NCI-H1092 (cell line): ENCODE results near the gene ACTL7A.
"Not testable (repeated sequence)": the region's sequence is repeated elsewhere in the genome, so short reads cannot be mapped to it uniquely, and the experiment has no call there.

Experiments
- DNase-seq: peaks from one replicate; lab custom pipeline; 2025; lab: John Stamatoyannopoulos, UW

ACTL7A gene

DNA sequence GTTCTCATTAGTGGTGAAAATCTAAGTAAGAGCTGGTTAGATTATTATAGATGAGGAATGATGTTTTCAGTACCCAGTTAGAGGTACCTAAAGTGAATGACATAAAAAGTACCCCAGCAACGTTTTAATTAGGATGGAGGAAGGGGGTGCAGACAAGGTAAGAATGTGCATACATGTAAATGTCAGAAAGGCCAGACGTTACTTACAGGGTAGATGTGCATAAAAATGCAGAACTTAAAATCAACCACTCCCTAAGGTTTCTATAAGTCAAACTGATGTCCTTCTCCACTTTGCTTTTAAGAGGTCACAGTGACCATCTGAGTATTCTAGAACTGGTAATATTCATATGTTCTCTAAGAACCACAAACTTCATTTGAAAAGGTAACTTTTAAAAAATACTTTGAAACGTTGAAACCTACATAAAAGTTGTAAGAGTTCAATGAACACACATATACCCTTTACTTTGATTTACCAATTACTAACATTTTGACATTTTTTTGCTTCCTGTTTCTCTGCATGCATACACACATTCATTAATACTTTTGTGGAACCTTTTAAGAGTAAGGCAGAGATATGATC, 18.8 kb downstream of the ACTL7A start:
- DNase-seq: no peak

DNA sequence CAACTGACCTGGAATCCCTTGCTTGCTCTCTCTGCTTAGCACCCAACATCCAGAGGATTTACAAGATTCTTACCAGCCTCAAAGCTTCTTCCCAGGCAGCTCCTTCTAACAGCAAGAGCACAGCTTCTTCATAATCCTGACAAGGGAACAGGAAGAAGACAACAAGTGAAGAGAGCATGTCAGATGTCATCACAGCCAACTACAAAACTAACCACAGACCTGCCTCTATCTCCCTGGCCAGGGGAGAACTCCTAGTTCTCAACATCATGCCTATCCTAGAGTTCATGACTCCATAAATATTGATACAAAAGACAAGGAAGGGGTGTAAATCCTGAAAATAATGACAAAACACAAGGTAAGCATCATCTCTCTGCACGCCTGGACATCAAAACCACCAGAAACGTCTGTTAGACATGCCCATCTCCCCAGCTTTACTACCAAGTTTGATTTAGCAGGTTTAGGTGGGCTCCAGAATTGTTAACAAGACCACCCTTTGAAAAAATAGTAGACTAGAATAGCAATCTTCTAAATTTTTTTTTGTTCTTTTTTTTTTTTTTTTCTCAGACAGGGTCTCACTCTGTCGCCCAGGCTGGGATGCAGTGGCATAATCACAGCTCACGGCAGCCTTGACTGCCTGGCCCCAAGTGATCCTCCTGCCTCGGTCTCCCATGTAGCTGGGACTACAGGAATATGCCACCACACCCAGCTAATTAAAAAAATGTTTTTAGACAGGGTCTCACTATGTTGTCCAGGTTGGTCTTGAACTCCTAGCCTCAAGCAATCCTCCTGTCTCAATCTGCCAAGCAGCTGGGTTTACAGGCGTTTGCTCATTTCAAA, 20.2 kb downstream of the ACTL7A start:
- no peak for DNase-seq

DNA sequence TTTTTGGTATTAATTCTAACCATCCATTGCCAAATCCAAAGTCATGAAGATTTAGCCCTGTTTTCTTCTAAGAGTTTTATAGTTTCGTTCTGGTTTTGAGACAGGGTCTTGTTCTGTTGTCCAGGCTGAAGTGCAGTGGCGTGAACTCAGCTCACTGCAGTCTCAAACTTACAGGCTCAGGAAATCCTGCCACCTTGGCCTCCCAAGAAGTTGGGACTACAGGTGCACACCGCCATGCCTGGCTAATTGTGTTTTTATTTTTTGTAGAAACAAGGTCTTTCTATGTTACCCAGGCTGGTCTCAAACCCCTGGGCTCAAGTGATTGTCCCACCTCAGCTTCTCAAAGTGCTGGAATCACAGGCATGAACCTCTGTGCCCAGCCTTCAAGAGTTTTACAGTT, 21.0 kb downstream of the ACTL7A start:
- DNase-seq: no peak

DNA sequence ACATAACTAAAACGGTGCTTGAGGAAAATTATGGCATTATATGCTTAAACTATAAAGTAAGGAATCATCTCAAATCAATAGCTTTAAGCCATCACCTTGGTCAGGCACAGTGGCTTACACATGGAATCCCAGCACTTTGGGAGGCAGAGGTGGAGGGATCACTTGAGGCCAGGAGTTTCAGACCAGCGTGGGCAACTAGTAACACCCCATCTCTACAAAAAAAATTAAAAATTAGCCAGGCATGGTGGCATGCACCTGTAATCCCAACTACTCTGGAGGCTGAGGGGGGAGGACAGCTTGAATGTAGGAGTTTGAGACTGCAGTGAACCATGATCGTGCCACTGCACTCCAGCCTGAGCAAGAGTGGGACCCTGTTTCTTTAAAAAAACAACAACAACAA, 22.6 kb downstream of the ACTL7A start:
- DNase-seq: no peak

DNA sequence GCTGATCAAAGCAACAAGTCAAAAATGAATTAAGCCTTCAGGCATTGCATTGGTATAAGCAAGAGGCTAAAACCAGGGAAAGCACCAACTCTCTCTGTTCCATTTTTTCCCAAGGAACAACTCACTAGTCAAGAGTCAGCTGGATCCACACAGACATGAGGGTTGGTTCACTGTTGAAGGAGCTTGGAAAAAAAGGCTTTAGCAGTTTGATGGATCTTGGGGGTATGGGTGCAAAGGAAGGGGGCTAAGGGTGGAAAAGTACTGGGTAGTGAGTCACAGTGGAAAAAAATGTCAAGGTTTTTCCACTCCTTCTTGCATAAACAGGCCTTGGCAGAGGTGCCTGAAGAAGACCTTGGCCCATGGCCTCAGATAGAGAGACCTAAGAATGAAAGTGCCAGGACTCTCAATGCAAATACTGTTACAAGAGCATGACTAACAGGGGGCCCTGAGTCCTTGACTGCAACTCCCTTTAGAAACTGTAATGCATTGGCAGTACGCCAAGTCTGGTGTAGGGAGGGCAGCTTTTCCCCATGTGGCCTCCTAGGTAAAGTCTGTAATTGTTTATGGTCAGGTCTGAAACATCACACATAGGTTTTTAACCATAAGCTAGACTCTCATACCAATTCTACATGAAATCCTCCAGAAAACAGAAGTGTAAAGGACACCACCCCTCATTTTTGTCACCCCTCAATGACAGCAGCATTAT, 23.7 kb downstream of the ACTL7A start:
- DNase-seq: peak; percentile 56

DNA sequence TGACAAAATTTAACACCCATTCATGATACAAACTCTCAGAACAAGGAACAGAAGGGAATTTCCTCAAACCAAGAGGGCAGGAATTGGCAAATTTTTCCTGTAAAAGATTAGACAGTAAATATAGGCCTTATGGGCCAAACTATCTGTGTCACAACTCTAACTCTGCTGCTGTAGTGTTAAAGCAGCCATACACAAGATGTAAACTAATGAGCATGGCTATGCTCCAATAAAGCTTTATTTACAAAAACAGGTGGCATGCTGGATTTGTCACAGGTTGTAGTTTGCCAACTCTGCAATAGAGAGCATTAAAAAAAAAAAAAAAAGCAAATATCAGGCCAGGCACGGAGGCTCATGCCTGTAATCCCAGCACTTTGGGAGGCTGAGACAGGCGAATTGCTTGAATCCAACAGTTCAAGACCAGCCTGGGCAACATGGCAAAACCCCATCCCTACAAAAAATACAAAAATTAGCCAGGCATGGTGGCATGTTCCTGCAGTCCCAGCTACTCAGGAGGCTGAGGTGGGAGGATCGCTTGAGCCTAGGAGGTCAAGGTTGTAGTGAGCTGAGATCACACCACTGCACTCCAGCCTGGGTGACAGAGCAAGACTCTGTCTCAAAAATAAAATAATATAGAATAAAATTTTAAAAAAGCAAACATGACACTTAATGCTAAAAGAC, 24.7 kb downstream of the ACTL7A start:
- not testable (repeated sequence) for DNase-seq

DNA sequence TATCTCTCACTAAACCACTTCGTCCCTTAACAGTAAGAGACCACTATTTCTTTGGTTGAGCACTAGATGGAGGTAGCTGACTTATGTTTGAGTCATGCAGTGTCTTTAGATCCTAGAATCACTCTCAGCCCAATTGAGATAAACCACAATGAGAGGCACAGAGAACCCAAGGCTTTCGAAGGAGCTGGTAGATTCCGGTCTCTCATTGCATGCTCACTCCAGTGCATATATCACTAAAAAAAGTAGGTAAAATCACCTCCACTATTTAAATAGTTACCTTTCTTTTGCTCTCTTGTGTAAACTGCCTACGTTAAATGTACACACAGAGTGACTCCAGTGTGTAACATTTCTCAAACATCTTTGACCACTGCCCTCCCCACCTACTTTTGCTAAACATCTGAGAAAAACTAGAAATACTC, 27.6 kb downstream of the ACTL7A start:
- DNase-seq: no peak

DNA sequence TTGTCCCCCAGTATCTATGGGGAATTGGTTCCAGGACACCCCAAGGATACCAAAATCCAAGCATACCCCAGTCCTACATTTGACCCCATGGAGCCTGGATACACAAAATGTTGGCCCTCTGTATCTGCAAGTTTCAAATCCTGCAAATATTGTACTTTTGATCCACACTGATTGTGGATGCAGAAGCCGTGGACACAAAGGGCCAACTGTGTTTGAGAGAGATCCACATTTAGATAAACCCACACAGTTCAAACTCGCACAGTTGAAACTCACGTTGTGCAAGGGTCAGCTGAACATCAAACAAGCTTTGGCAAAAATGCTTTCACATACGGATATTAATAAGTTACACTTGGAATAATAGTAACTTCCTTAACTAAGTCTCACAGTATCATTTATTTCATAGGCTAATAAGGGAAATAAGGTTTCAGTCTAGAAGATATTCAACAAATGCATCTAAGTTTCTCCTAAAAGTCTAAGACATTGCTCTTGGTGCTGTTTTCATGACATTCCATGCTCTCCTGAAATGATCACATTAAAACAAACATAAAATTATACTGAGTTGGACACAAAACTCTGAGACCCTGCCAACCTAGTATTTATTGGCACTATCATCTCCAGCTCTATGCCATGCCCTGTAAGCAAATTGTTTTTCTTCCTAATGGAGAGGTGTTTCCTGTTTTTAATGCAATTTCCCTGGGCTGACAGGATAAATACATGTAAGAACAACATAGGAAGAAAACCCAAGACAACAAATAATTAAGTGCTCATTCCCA, 32.3 kb downstream of the ACTL7A start:
- no peak for DNase-seq

DNA sequence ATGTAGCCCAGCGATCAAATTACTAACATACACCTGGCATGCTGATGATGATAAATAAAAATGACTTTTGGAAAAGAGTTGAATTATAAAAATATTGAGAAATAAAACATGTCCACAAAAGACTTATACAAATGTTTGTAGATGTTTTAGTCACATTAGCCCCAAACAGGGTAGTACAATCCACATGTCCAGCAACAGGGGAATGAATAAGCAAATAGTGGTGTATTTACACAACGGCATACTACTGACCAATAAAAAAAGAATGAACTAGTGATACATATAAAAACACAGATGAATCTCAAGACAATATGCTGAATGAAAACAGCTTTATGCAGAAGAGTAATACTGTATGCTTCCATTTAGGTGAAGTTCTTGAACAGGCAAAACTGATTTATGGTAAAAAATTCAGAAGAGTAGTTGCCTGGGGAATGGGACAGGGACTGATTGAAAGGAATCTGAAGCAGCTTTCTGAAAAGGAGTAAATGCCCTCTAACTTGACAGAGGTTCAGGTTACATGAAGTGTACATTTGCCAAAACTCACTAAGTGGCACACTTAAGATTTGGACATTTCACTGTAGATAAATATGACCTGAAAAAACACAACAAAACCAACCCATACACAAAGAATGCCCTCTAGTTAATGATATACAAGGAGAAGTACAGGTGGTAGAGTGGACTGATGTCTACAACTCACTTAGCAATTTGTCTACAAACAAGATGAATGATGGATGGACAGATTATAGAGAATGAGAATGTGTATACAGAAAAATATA, 35.4 kb downstream of the ACTL7A start:
- no peak for DNase-seq

DNA sequence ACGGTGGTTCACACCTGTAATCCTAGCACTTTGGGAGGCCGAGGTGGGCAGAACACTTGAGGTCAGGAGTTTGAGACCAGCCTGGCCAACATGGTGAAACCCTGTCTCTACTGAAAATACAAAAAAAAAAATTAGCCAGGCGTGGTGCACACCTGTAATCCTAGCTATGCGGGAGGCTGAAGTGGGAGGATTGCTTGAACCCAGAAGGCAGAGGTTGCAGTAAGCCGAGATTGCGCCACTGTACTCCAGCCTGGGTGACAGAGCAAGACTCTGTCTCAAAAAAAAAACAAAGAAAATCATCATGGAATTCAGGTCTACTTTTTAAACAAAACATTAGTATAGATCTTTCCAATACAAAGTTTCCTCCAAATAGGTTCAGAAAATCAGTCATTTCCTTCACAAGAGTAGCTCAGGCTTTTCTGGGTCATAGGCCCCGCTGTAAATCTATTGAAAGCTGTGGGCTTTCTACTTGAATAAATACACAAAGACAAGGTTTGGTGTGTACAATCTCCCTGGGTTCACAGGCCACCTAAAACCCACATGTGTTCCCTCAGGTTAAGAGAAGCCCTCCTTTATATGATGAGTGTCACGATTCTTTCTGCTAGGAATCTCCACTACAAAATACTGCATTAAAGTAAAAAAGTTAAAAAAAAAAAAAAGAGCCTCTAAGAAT, 37.1 kb downstream of the ACTL7A start:
- not testable (repeated sequence) for DNase-seq

DNA sequence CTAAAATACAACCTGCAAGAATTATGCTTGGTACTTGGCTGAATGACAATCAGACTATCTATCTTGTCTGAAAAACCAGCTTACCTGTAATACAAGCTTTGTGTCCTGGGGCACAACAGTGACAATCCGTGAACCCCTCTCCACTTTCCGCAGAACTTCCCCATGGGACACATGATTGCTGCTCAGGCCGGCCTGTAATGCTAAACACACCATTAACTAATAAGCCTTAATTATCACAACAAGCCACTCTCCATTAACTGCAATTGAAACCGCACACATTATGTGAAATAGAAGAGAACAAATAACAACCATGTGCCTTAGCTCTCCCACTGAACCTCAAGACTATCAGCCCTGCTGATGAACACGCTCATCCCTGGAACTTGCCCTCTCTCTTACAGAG, 38.1 kb downstream of the ACTL7A start:
- DNase-seq: no peak

DNA sequence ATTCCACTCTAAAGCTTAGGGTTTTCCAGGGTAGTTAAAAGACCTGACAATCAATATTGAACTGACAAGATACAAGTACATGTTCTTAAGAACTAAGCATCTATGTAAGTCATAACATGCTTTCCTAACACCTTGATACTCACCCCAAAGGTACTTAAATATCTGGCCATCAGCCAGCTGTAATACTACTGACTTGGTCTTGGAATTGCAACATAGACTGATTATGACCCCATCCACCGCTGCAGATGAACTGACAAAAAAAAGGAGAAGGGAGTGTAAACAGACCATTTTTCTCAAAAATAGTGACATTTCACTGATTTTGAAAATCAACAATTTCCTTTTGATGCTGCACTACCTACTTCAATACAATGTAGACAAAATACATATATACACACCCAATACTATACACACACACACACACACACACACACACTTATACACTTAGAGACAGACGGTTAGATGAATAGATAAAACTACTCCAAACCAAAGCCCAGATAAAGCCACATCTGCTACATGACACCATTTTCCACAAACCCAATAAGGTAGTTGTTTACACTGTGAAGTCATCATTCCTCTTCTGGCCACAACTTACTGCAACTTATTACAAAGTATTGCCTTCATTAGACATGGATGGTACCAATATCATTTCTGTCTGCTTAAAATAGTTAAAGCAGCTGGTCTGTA, 41.5 kb downstream of the ACTL7A start:
- DNase-seq: no peak

DNA sequence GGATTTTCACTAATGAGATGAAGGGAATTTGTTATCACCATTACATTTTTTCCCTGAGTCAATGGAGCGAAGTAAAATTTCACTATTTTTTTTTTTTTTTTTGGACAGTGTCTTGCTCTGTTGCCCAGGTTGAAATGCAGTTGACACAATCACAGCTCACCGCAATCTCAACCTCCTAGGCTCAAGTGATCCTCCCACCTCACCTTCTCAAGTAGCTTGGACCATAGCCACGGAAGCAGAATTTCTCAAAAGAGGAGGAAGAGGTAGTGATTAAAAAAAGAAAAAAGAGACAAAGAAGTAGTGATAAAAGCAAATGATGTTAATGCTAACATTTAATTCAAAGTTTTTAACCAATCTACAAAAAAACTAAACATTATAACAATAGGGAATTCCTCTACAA, 42.1 kb downstream of the ACTL7A start:
- DNase-seq: no peak

DNA sequence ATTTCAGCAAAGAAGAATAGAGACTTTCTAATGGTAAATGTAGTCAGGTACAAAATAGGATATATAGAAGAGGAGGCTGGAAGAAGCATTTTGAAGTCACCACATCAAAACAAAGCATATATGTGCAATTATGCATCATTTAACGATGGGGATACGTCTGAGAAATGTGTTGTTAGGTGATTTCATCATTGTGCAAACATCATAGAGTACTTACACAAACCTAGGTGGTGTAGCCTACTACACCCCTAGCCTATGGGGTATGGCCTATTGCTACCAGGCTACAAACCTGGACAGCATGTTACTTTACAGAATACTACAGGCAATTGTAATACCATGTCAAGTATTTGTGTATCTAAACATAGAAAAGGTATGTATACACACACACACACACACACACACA, 43.4 kb downstream of the ACTL7A start:
- no peak for DNase-seq

DNA sequence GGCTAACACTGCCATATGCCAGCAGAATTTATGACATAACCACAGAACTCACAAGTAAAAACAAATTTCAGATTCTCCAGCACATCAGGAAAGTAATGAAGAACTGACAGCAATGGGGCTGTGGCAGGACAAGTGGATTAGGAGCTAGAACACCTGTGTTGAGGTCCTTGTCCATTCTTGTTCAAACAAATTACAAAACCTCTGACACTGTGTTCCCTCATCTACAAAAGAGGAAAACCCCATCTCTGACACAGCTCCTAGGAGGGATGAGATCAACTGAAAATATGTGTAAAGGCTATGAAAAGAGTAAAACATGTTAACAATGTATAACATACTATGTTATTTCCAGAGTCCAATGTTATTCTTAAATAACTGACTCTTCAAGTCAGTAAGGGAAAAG, 48.3 kb downstream of the ACTL7A start:
- no peak for DNase-seq

DNA sequence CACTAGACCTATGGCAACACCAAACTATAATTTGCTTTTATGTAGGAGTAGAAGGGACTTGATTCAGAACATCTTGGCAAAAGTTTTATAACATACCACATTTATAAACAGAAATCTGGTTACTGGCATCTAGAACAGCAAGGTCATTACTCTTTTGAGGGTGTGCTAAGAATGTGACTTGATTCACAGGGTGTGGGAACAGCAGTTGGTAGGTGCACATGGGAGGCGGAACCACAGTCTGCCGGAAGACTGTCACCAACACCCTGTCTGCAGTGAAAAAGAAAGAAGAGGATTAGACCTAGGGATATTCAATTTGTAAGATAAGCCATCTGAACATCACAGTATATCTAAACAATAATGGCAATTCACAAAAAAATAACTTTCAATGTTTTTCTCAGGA, 48.8 kb downstream of the ACTL7A start:
- DNase-seq: no peak

DNA sequence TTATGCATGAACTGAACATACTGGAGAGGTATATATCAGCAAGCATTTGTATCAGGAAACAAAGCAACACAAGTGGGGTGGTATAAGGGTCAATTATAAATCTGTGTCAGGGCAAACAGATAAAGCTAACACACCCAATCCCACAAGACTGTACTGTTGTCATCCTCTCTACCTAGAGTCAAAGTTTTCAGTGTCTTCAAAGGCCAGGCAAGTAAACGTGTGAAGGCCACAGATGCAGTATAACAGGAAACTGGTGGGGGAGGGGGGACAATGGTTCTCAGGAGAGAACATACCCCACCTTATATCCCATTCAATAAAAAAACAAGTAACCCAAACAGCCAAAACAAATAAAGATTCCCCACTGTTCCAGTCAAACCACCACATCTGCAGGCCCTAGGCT, 49.8 kb downstream of the ACTL7A start:
- no peak for DNase-seq
